H1 (cell line): ENCODE data around the gene PLCB2. TPM values are rescaled to one million over a fixed set of nuclear protein-coding genes. Genes with fewer than 3 reads are reported as not detected.
A peak's percentile ranks its signal among the peaks of the same experiment; 100 is the strongest.

Source experiments
- CTCF ChIA-PET: fragments of 300-600 bp; sonication (Branson Sonifier 250); formaldehyde crosslinking; loops from one replicate; lab custom pipeline; 2021; ENCODE audit not compliant: partially characterized antibody; lab: Charles Lee
- POLR2A ChIA-PET: fragments of 300-600 bp; sonication (Branson Sonifier 250); formaldehyde crosslinking; loops from one replicate; lab custom pipeline; 2021; ENCODE audit warnings: inconsistent platforms; ENCODE audit not compliant: partially characterized antibody; lab: Charles Lee
- DNase-seq, 2 experiments: peaks; one replicate each; pipeline versions ENCODE4 v3.0.0 to v3.0.0-alpha.2; 2010 to 2022; ENCODE audit warnings: low spot score in 2 of 2, low read depth in 1 of 2, mixed read lengths in 1 of 2
- FAIRE-seq: peaks from 2 replicates; lab custom pipeline; 2011; peaks lifted over from hg19 to GRCh38; lab: Jason Lieb, UNC
- H2AFZ ChIP-seq: 2 replicates; pipeline ENCODE4 v1.8.1; 2012; ENCODE audit warnings: low read length, inconsistent platforms
- H2AK5ac ChIP-seq: 2 replicates; pipeline ENCODE4 v1.6.1; 2013; ENCODE audit warnings: low read depth, low read length
- H2BK120ac ChIP-seq: replicated peaks from 2 replicates; pipeline ENCODE3; 2013; ENCODE audit warnings: low read depth, low read length, inconsistent platforms
- H2BK12ac ChIP-seq: 2 replicates; pipeline ENCODE4 v1.6.1; 2013; ENCODE audit warnings: low read depth, low read length
- H2BK15ac ChIP-seq: 2 replicates; pipeline ENCODE4 v1.6.1; 2013; ENCODE audit warnings: low read length
- H2BK20ac ChIP-seq: 2 replicates; pipeline ENCODE4 v1.6.1; 2013; ENCODE audit warnings: low read length
- H2BK5ac ChIP-seq: 2 replicates; pipeline ENCODE4 v1.6.1; 2013; ENCODE audit warnings: low read depth, low read length
- H3K14ac ChIP-seq: 2 replicates; pipeline ENCODE4 v1.6.1; 2013; ENCODE audit warnings: inconsistent platforms; ENCODE audit not compliant: insufficient read length
- H3K18ac ChIP-seq: 2 replicates; pipeline ENCODE4 v1.6.1; 2013; ENCODE audit warnings: low read length; ENCODE audit errors: extremely low read depth
- H3K23ac ChIP-seq: 2 replicates; pipeline ENCODE4 v1.6.1; 2013; ENCODE audit warnings: inconsistent platforms; ENCODE audit not compliant: insufficient read length
- H3K23me2 ChIP-seq: 2 replicates; pipeline ENCODE4 v1.6.1; 2013; ENCODE audit warnings: low read depth, low read length
- H3K27ac ChIP-seq: 2 replicates; pipeline ENCODE4 v1.6.1; 2011; ENCODE audit warnings: low read depth, low read length, inconsistent platforms
- H3K27me3 ChIP-seq, 4 experiments: replicated peaks in 1 of 4; 1 replicate in 1 of 4; 2 replicates in 3 of 4; pipeline versions ENCODE4 v1.6.1 to v1.8.1; 2011 to 2013; ENCODE audit warnings: low read length in 3 of 4, mild to moderate bottlenecking in 3 of 4, inconsistent platforms in 2 of 4, mixed read lengths in 2 of 4, moderate library complexity in 1 of 4; ENCODE audit not compliant: control insufficient read depth in 3 of 4, insufficient read depth in 3 of 4; ENCODE audit errors: extremely low read depth in 1 of 4
- H3K36me3 ChIP-seq, 4 experiments: 2 replicates each; pipeline versions ENCODE4 v1.6.1 to v1.8.1; 2011 to 2013; ENCODE audit warnings: mild to moderate bottlenecking in 4 of 4, low read length in 3 of 4, moderate library complexity in 2 of 4, control low read depth in 1 of 4, inconsistent platforms in 1 of 4; ENCODE audit not compliant: insufficient read depth in 4 of 4, control insufficient read depth in 2 of 4
- H3K4ac ChIP-seq: replicated peaks from 2 replicates; pipeline ENCODE3; 2013; ENCODE audit warnings: low read length, low read depth, mixed read lengths, inconsistent platforms; ENCODE audit not compliant: insufficient read length
- H3K4me1 ChIP-seq, 4 experiments: replicated peaks in 1 of 4; 1 replicate in 1 of 4; 2 replicates in 3 of 4; pipeline versions ENCODE4 v1.6.1 to v1.8.1; 2011 to 2013; ENCODE audit warnings: low read length in 3 of 4, inconsistent platforms in 2 of 4, mixed read lengths in 1 of 4; ENCODE audit not compliant: insufficient read depth in 4 of 4, control insufficient read depth in 3 of 4
- H3K4me2 ChIP-seq, 2 experiments: 2 replicates each; pipeline versions ENCODE4 v1.6.1 to v1.8.1; 2011 to 2013; ENCODE audit warnings: low read depth in 2 of 2, low read length in 2 of 2, control low read depth in 1 of 2, inconsistent platforms in 1 of 2, mild to moderate bottlenecking in 1 of 2; ENCODE audit not compliant: insufficient read depth in 1 of 2
- H3K4me3 ChIP-seq, 4 experiments: fragments of 200-600, 300-600 bp in 1 of 4; sonication (generic), shearing (Covaris generic), sonication (Bioruptor Twin) in 1 of 4; 2 replicates each; pipeline versions ENCODE4 v1.5.1 to v1.8.1; 2011 to 2016; ENCODE audit warnings: low read length in 4 of 4, low read depth in 3 of 4, control low read depth in 2 of 4, inconsistent platforms in 2 of 4, mild to moderate bottlenecking in 2 of 4, mixed read lengths in 1 of 4, moderate library complexity in 1 of 4; ENCODE audit not compliant: insufficient read depth in 2 of 4; ENCODE audit errors: extremely low read depth in 1 of 4
- H3K56ac ChIP-seq: replicated peaks from 2 replicates; pipeline ENCODE3; 2013; ENCODE audit warnings: low read depth, mild to moderate bottlenecking, mixed read lengths, low read length, inconsistent platforms; ENCODE audit not compliant: insufficient read length
- H3K79me1 ChIP-seq: 2 replicates; pipeline ENCODE4 v1.6.1; 2013; ENCODE audit warnings: low read depth, low read length, control low read depth
- H3K79me2 ChIP-seq, 2 experiments: 2 replicates each; pipeline versions ENCODE4 v1.6.1 to v1.8.1; 2012 to 2013; ENCODE audit warnings: low read length in 2 of 2, mild to moderate bottlenecking in 2 of 2, inconsistent platforms in 1 of 2; ENCODE audit not compliant: insufficient read depth in 2 of 2, control insufficient read depth in 1 of 2
- H3K9ac ChIP-seq, 4 experiments: replicated peaks in 1 of 4; 1 replicate in 1 of 4; 2 replicates in 3 of 4; pipeline versions ENCODE4 v1.6.1 to v1.8.1; 2011 to 2013; ENCODE audit warnings: low read depth in 3 of 4, low read length in 3 of 4, control low read depth in 2 of 4, mild to moderate bottlenecking in 2 of 4, moderate library complexity in 2 of 4, inconsistent platforms in 1 of 4; ENCODE audit errors: extremely low read depth in 1 of 4
- H3K9me3 ChIP-seq, 2 experiments: 2 replicates each; pipeline versions ENCODE4 v1.6.1 to v1.8.1; 2012 to 2013; ENCODE audit warnings: mild to moderate bottlenecking in 2 of 2, moderate library complexity in 2 of 2, control low read depth in 1 of 2, inconsistent platforms in 1 of 2, low read depth in 1 of 2, low read length in 1 of 2, mixed read lengths in 1 of 2; ENCODE audit not compliant: insufficient read depth in 2 of 2
- H4K20me1 ChIP-seq, 2 experiments: replicated peaks in 1 of 2; 2 replicates each; pipeline versions ENCODE3 to v1.8.1; 2011 to 2013; ENCODE audit warnings: inconsistent platforms in 2 of 2, low read length in 2 of 2, mild to moderate bottlenecking in 1 of 2; ENCODE audit not compliant: insufficient read depth in 2 of 2, control insufficient read depth in 1 of 2
- H4K5ac ChIP-seq: 2 replicates; pipeline ENCODE4 v1.6.1; 2013; ENCODE audit warnings: low read length, low read depth, mixed read lengths, inconsistent platforms; ENCODE audit not compliant: insufficient read length
- H4K8ac ChIP-seq: 2 replicates; pipeline ENCODE4 v1.8.0; 2013; ENCODE audit warnings: mild to moderate bottlenecking, moderate library complexity, low read length, inconsistent platforms; ENCODE audit not compliant: insufficient read depth; ENCODE audit errors: extremely low read depth
- H4K91ac ChIP-seq: replicated peaks from 2 replicates; pipeline ENCODE3; 2013; ENCODE audit warnings: low read length, mixed read lengths, inconsistent platforms; ENCODE audit not compliant: insufficient read length
- BRCA1 ChIP-seq: IDR thresholded peaks from 2 replicates; pipeline ENCODE4 v1.6.1; 2012; ENCODE audit warnings: low read depth, low read length, improper control_type of control experiment
- CEBPB ChIP-seq: IDR thresholded peaks from 2 replicates; pipeline ENCODE4 v1.6.1; 2012; ENCODE audit warnings: low read depth, low read length
- CHD2 ChIP-seq: IDR thresholded peaks from 2 replicates; pipeline ENCODE4 v1.6.1; 2012; ENCODE audit warnings: low read length, improper control_type of control experiment
- CREB1 ChIP-seq: IDR thresholded peaks from 2 replicates; pipeline ENCODE4 v1.6.1; 2012; ENCODE audit warnings: inconsistent platforms
- CTBP2 ChIP-seq: IDR thresholded peaks from 2 replicates; pipeline ENCODE4 v1.7.0; 2011; ENCODE audit warnings: borderline replicate concordance, mild to moderate bottlenecking, moderate library complexity, mixed read lengths, low read length; ENCODE audit not compliant: insufficient read depth, insufficient read length
- EP300 ChIP-seq, 2 experiments: IDR thresholded peaks; 1 replicate in 1 of 2; 2 replicates in 1 of 2; pipeline ENCODE4 v1.6.1; 2011 to 2012; ENCODE audit warnings: low read depth in 2 of 2, low read length in 2 of 2, mild to moderate bottlenecking in 2 of 2, borderline replicate concordance in 1 of 2, inconsistent platforms in 1 of 2, moderate library complexity in 1 of 2
- GABPA ChIP-seq: IDR thresholded peaks from 2 replicates; pipeline ENCODE4 v1.6.1; 2011; ENCODE audit warnings: mild to moderate bottlenecking, low read length, moderate library complexity, borderline replicate concordance; ENCODE audit not compliant: insufficient read depth
- NANOG ChIP-seq: IDR thresholded peaks from 2 replicates; pipeline ENCODE4 v1.6.1; 2011; ENCODE audit warnings: low read length, low read depth, mild to moderate bottlenecking, inconsistent platforms; ENCODE audit not compliant: insufficient read depth, poor library complexity, severe bottlenecking
- SIN3A ChIP-seq, 2 experiments: IDR thresholded peaks in 1 of 2; conservative IDR thresholded peaks in 1 of 2; 2 replicates each; pipeline ENCODE4 v1.6.1; 2011 to 2012; ENCODE audit warnings: low read length in 2 of 2, improper control_type of control experiment in 1 of 2, low read depth in 1 of 2, mild to moderate bottlenecking in 1 of 2
- SP2 ChIP-seq: IDR thresholded peaks from 2 replicates; pipeline ENCODE4 v1.6.1; 2012; ENCODE audit warnings: mild to moderate bottlenecking, low read length, inconsistent platforms
- SRF ChIP-seq: IDR thresholded peaks from 2 replicates; pipeline ENCODE4 v1.6.1; 2011; ENCODE audit warnings: mild to moderate bottlenecking, low read depth, low read length, moderate library complexity
- YY1 ChIP-seq: IDR thresholded peaks from 2 replicates; pipeline ENCODE4 v1.6.1; 2011; ENCODE audit warnings: low read depth, mild to moderate bottlenecking, low read length
- WGBS, 2 experiments: shearing (Covaris generic) in 1 of 2; methylation state at CpG; one replicate each; pipeline versions ENCODE4 v1.1.6 to v1.1.7; 2013 to 2015; ENCODE audit warnings: low lambda C conversion rate in 2 of 2, mixed read lengths in 2 of 2, inconsistent platforms in 1 of 2, low coverage in 1 of 2, missing lambda C conversion rate in 1 of 2; ENCODE audit not compliant: insufficient replicate concordance in 2 of 2, insufficient coverage in 1 of 2, insufficient read length in 1 of 2; ENCODE audit errors: extremely low coverage in 1 of 2, missing lambda C conversion rate in 1 of 2; 5-methylcytosine and 5-hydroxymethylcytosine counted together
- polyA plus RNA-seq, 7 experiments: library from polyadenylated mRNA; depleted of rRNA in 3 of 7; stranded (reverse) in 5 of 7; unstranded in 2 of 7; fragments of >200 nt in 5 of 7; fragments of 200-250 nt in 2 of 7; gene quantifications; 1 replicate in 5 of 7; 2 replicates in 1 of 7; 4 replicates in 1 of 7; pipeline versions ENCODE4 v1.2.1 to v1.2.3, GENCODE V29; 2011 to 2013; ENCODE audit warnings: missing spikeins in 2 of 7, mixed read lengths in 2 of 7
- total RNA-seq: library from RNA; stranded (reverse); fragmentation: NEBNext Ultra II Directional; extraction: Animal tissue kit (Norgen Biotek cat#: 25700); gene quantifications from 2 replicates; pipeline ENCODE4 v1.2.1, GENCODE V29; 2021

PLCB2 gene
- total and polyA plus RNA-seq, 2 of the 8 experiments (the other 6 are each of a cell fraction or from before 2014, with no cell fraction given) = 7.2 to 8.4 TPM

GRCh38 chr15:40309344-40309862, 1.7 kb upstream of the PLCB2 start:
- Histone ChIP-seq H3K79me2 (no peaks in the 10 kb centered on the region), H2BK5ac (no peak overlapping the region), H3K14ac (no peak overlapping the region), H3K9ac (no peak overlapping the region), H3K23me2 (no peaks in the 10 kb centered on the region; the same call in 1 of the 2 replicates), H3K23ac (no peak overlapping the region), H3K56ac (no peak overlapping the region), H3K79me1 (no peaks in the 10 kb centered on the region), H3K4me2 (no peak overlapping the region), H3K27me3 (peaks cover 0 to 6% (median 0%) of the 10 kb centered on the region in 4 experiments; a peak in 3 of 7 replicates), H3K4me1 (peaks cover 0 to 29% (median 21%) of the 10 kb centered on the region in 4 experiments; a peak in 6 of 7 replicates), H4K8ac (no peak overlapping the region), H4K91ac (no peak overlapping the region), H3K18ac (no peak overlapping the region), H3K36me3 (no peaks in the 10 kb centered on the region), H2BK15ac (peak overlapping the region; percentile 31; the same call in 1 of the 2 replicates), H3K27ac (no peak overlapping the region), H4K5ac (no peak overlapping the region), H3K4me3 (no peak overlapping the region), H3K4ac (no peak overlapping the region), H4K20me1 (peaks cover 1 to 4% of the 10 kb centered on the region in 2 experiments), H2BK12ac (peak overlapping the region; percentile 75; the same call in 1 of the 2 replicates), H2AFZ (no peak overlapping the region), H2BK120ac (no peak overlapping the region), H2AK5ac (no peak overlapping the region), H3K9me3 (no peaks in the 10 kb centered on the region), H2BK20ac (peak overlapping the region; percentile 93; the same call in 1 of the 2 replicates)
- 72% methylated on average over 8 of the region's 8 CpGs; no CpG with 5 or more reads in 1 of the 2 experiments for WGBS, 2 experiments
- ChIA-PET POLR2A (interaction anchor here (0.8 to 6.0 kb wide), 9 partner anchors 14 to 111 kb away, joined by 3 to 29 read pairs (median 9); partner anchors contain the start of genes ANKRD63 and INAFM2), CTCF (interaction anchor here (0.5 to 23.9 kb wide), 25 partner anchors 8 to 218 kb away, joined by 3 to 584 read pairs (median 10); partner anchors contain the start of genes ANKRD63, CCDC9B, INAFM2 and PAK6)
- no peak for DNase-seq
- no peak for FAIRE-seq
- TF ChIP-seq SRF (no peak), SIN3A (conservative IDR thresholded peaks at IDR 0.05 in 1 of 2, IDR thresholded peaks at IDR 0.05 in 1 of 2; ENCODE audit: low read depth in 1 of 2, low read length in 2 of 2) (no peak), CHD2 (no peak), CTBP2 (no peak), BRCA1 (no peak), SP2 (no peak), YY1 (no peak), EP300 (IDR thresholded peaks at IDR 0.05; ENCODE audit: borderline replicate concordance in 1 of 2, low read depth in 2 of 2, low read length in 2 of 2) (no peak), CREB1 (no peak), GABPA (no peak), NANOG (no peak), CEBPB (no peak)
